Activated T-helper 2 cell treated with anti-CD3 and anti-CD28 coated beads, Interferon-gamma antibody, Interleukin-2, Interleukin-4, amounts not matched to agents 10 μg/mL and 5 μg/mL and 100 μg/mL, durations not matched to agents 14 hours and 24 hours and 36 hours (primary cell): Measurements from ENCODE around the gene HERC5. TPM values are rescaled to one million over a fixed set of nuclear protein-coding genes. Genes with fewer than 3 reads are reported as not detected.
"Not testable (repeated sequence)": the region's sequence is repeated elsewhere in the genome, so short reads cannot be mapped to it uniquely, and the experiment has no call there.

Experiments used
- DNase-seq: peaks from one replicate; pipeline ENCODE4 v3.0.0; 2021; ENCODE audit warnings: low spot score
- H3K27ac Mint-ChIP-seq: one replicate; pipeline ENCODE4 v1.8.0; 2021; ENCODE audit warnings: mixed read lengths
- H3K27me3 Mint-ChIP-seq: one replicate; pipeline ENCODE4 v1.8.0; 2021; ENCODE audit warnings: low read depth, mixed read lengths
- H3K36me3 Mint-ChIP-seq: one replicate; pipeline ENCODE4 v1.8.0; 2021; ENCODE audit warnings: low read depth, mixed read lengths
- H3K4me1 Mint-ChIP-seq: one replicate; pipeline ENCODE4 v1.8.0; 2021; ENCODE audit warnings: low read depth, mixed read lengths
- H3K4me3 Mint-ChIP-seq: one replicate; pipeline ENCODE4 v1.8.0; 2021; ENCODE audit warnings: low read depth, mild to moderate bottlenecking, moderate library complexity, mixed read lengths
- H3K9me3 Mint-ChIP-seq: one replicate; pipeline ENCODE4 v1.8.0; 2021; ENCODE audit warnings: mixed read lengths
- intact Hi-C: fragments of 100-400 bp; cut with micrococcal nuclease; formaldehyde crosslinking; loops from one replicate; pipeline ENCODE4 v1.15.1; 2023
- total RNA-seq: library from RNA; stranded (reverse); gene quantifications from 2 replicates; pipeline ENCODE4 v1.2.3, GENCODE V29; 2022

Gene HERC5
- total RNA-seq, 1 donor from 2014 or later = 8.4 TPM

GRCh38 chr4:88533088-88533790, 76.3 kb downstream of the HERC5 start:
- H3K4me3 Mint-ChIP-seq = no peak overlapping the region
- H3K27me3 Mint-ChIP-seq = peaks cover 3% of the 10 kb centered on the region
- no peaks in the 10 kb centered on the region for H3K9me3 Mint-ChIP-seq
- H3K36me3 Mint-ChIP-seq = no peaks in the 10 kb centered on the region
- H3K4me1 Mint-ChIP-seq = peaks cover 7% of the 10 kb centered on the region
- intact Hi-C loops = no loop called here
- DNase-seq = no peak
- no peak overlapping the region for H3K27ac Mint-ChIP-seq

- Mint-ChIP-seq H3K9me3 (no peaks in the 10 kb centered on the region), H3K27me3 (peaks cover 3% of the 10 kb centered on the region), H3K27ac (no peak overlapping the region), H3K36me3 (no peaks in the 10 kb centered on the region), H3K4me1 (peaks cover 6% of the 10 kb centered on the region), H3K4me3 (no peak overlapping the region)
- intact Hi-C loops = no loop called here
- DNase-seq = no peak
These were observed 77.2 kb downstream of the HERC5 start for GRCh38 chr4:88533937-88534750.

DNA sequence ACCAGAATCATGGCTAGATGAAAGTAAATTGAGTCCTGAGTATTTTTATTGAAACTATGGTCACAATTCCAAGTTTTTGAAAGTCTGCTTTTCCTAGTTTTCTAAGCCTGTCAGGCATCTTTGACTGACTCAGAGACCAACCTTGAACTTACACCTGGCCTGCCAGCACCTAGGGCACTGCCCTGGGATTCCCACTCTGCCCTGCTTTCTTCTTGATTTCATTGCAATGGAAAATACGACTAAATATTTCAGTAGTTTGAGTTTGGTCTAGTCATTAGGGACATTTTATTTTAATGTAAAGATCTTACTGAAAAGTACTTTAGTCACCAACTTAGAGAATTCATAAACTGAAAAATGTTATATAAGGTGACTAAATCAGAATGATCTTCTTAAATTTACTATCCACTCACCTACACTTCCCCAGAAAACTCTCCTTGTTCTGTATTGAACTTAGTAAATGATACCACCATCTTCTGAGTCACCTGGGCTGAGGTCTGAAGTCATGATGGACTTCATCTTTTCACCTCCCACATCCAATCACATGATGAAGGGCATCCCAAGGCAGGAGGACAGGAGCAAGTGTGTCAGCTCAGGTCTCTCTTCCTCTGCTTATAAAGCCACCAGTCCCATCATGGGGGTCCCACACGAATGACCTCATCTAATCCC, 78.3 kb downstream of the HERC5 start:
- no peaks in the 10 kb centered on the region for H3K36me3 Mint-ChIP-seq
- H3K27me3 Mint-ChIP-seq = peaks cover 6% of the 10 kb centered on the region
- H3K4me1 Mint-ChIP-seq = peaks cover 11% of the 10 kb centered on the region
- H3K27ac Mint-ChIP-seq = no peak overlapping the region
- no peak overlapping the region for H3K4me3 Mint-ChIP-seq
- H3K9me3 Mint-ChIP-seq = no peaks in the 10 kb centered on the region
- no peak for DNase-seq
- intact Hi-C loops = loop anchor here (5.0 kb wide), 1 partner anchor 257 kb away; no protein-coding TSS in a partner anchor

DNA sequence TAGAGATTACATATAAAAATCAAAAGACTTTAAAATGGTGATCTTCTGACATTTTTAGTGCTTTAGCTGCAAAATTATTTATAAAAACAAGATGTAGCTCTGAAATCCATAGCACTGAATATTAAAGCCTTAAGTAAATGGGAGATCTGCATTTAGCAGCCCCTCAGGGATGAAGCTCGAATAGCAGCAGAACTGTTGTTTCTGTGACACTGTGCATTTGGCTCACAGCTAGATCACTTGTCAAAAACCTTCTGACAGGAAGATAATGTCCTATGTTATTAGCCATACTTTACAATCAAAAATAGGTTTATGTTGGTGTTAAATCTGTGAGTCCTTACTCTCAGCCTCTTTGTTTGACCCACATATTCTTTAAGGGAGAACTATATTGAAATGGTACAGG, 80.8 kb downstream of the HERC5 start:
- H3K9me3 Mint-ChIP-seq = no peaks in the 10 kb centered on the region
- no peak overlapping the region for H3K27ac Mint-ChIP-seq
- intact Hi-C loops = loop anchor here (5.0 kb wide), 1 partner anchor 255 kb away; no protein-coding TSS in a partner anchor
- H3K27me3 Mint-ChIP-seq = peaks cover 15% of the 10 kb centered on the region
- DNase-seq = no peak
- no peak overlapping the region for H3K4me3 Mint-ChIP-seq
- peaks cover 11% of the 10 kb centered on the region for H3K4me1 Mint-ChIP-seq
- H3K36me3 Mint-ChIP-seq = no peaks in the 10 kb centered on the region

DNA sequence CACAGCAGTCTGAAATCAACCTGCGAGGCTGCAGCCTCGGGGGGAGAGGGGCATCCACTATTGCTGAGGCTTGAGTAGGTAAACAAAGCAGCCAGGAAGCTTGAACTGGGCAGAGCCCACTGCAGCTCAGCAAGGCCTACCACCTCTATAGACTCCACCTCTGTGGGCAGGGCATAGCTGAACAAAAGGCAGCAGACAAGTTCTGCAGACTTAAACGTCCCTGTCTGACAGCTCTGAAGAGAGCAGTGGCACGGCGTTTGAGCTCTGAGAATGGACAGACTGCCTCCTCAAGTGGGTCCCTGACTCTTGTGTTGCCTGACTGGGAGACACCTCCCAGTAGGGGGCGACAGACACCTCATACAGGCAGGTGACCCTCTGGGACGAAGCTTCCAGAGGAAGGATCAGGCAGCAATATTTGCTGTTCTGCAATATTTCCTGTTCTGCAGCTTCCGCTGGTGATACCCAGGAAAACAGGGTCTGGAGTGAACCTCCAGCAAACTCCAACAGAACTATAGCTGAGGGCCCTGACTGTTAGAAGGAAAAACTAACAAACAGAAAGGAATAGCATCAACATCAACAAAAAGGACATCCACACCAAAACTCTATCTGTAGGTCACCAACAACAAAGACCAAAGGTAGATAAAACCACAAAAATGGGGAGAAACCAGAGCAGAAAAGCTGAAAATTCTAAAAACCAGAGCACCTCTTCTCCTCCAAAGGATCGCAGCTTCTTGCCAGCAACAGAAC, 82.6 kb downstream of the HERC5 start:
- intact Hi-C loops = loop anchor here (1.0 to 5.0 kb wide), 2 partner anchors 120 to 253 kb away; no protein-coding TSS in a partner anchor
- H3K4me3 Mint-ChIP-seq, H3K9me3 Mint-ChIP-seq: not testable (repeated sequence)

GRCh38 chr4:88549815-88550214, 92.9 kb downstream of the HERC5 start:
- no peak for DNase-seq

More for the DNA sequence above, 82.6 kb downstream of the HERC5 start:
- H3K36me3 Mint-ChIP-seq, H3K27ac Mint-ChIP-seq: not testable (repeated sequence)
- peak; percentile 56 for DNase-seq
- peaks cover 19% of the 10 kb centered on the region for H3K27me3 Mint-ChIP-seq
- H3K4me1 Mint-ChIP-seq = peaks cover 11% of the 10 kb centered on the region

More at GRCh38 chr4:88549815-88550214, 92.9 kb downstream of the HERC5 start:
- Mint-ChIP-seq H3K27ac (no peak overlapping the region), H3K36me3 (no peaks in the 10 kb centered on the region), H3K27me3 (peaks cover 6% of the 10 kb centered on the region), H3K4me1 (no peaks in the 10 kb centered on the region), H3K9me3 (no peaks in the 10 kb centered on the region), H3K4me3 (no peak overlapping the region)
- intact Hi-C loops = no loop called here

Other genes with a start within 250 kb of the HERC5 start
- gene PPM1K, start 172.6 kb upstream of the HERC5 start, total RNA-seq = 38.5 and 39.9 TPM in 2 replicates
- 3.3 and 3.7 TPM in 2 replicates for gene HERC6, start 78.3 kb upstream of the HERC5 start, total RNA-seq
- 51.2 and 52.8 TPM in 2 replicates for gene PYURF, start 66.7 kb downstream of the HERC5 start, total RNA-seq
- gene HERC3, start 135.4 kb downstream of the HERC5 start, total RNA-seq = 18.9 and 22.1 TPM in 2 replicates
- gene NAP1L5, start 240.7 kb downstream of the HERC5 start, total RNA-seq = 5.6 TPM in 2 replicates